HG02970 (cell line): ENCODE data around the gene ZSWIM6.

Experiments
- ATAC-seq: cut with Tn5 transposase; IDR thresholded peaks from one replicate; pipeline ENCODE4 v1.9.1; 2021; ENCODE audit warnings: mild to moderate bottlenecking, moderate library complexity, moderate number of reproducible peaks; ENCODE audit not compliant: unreplicated experiment, low FRiP score

Gene ZSWIM6

GRCh38 chr5:61429906-61430305, 97.8 kb downstream of the ZSWIM6 start:
- no peak for ATAC-seq

- no peak for ATAC-seq
These were observed 100.0 kb downstream of the ZSWIM6 start for GRCh38 chr5:61431923-61432620.

DNA sequence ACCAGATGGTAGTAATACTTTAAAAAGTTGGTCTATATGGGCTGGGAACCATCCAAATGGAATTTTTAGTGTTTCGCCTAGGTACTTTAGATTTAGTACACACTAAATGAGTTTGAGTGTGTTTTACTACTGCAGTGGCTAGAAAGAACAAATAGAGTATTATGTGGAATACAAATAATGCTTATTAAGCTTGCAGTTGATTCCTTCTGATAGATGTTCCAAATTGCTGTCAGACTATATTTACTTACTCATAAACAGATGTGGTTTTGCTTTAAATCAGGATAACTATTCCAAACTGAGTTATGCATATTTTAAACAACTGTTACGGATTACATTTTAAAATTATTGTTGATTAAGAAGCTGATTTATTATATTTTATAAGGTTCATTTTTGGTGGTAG, 103.3 kb downstream of the ZSWIM6 start:
- no peak for ATAC-seq

- no peak for ATAC-seq
These were observed 106.4 kb downstream of the ZSWIM6 start for GRCh38 chr5:61438298-61438970.

- ATAC-seq = no peak
These were observed 108.0 kb downstream of the ZSWIM6 start for GRCh38 chr5:61440086-61440485.

GRCh38 chr5:61440596-61440995, 108.5 kb downstream of the ZSWIM6 start:
- ATAC-seq = no peak

- no peak for ATAC-seq
These were observed 109.7 kb downstream of the ZSWIM6 start for GRCh38 chr5:61441742-61442141.

DNA sequence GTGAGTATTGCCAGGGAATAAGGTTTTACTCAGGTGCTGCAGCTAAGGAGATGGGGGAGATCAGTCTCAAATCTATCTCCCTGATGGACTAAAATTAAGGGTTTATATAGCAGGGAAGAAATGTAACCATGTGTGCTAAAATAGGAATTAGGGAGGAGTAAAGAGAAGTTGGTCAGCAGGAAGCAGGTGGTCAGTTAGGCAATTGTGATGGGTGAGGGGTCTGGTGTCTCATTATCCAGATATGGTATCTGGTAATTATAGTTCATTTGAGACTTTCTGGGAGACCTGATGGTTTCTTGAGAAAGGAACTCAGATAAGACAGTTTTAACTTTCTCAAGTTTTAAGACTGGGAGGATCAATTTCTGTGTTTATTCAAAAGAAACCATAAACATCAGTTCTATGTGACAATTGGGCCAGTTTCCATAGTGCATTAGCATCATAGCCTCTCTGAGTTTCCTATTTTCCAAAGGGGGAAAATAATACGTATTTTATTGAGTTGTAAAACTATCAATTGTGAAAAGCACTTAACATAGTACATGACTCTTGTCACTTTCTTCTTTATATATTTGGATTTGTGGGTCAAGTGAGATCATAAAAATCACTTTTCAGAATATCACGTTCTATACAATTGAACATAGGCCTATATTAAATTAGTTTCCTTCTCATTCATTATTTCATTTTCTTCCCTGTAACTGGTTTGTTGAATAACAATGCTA, 115.9 kb downstream of the ZSWIM6 start:
- no peak for ATAC-seq

DNA sequence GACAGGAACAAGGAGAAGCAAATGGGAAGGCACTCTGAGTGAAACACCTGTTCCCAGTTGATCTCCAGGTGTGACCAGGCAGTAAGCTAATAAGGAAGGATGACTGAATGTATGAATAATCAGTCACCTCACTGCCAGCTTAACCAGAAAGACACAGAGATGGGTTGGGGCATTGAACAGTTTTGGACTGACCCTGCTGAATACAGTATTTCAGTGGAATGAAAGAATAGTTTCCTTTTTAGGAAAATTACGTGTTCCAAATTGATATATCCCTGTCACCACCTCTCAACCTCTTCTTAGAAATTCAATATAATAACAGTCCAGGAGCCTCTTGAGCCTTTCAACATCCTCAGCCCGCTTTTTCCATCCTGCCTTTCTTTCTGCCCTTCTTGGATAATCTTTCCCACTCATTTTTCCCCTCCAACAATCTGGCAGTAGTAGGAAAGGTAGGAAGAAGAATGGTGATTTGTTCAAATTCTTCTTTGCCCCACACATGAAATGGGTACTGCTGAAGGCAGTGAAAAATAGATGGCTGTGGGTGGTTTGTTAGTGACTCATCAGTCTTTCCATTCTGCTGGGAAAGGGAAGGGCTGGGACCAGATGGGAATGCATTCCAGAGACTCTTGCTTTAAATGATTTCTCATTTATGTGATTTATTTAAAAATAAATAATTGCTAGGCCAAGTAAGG, 117.9 kb downstream of the ZSWIM6 start:
- ATAC-seq = no peak

DNA sequence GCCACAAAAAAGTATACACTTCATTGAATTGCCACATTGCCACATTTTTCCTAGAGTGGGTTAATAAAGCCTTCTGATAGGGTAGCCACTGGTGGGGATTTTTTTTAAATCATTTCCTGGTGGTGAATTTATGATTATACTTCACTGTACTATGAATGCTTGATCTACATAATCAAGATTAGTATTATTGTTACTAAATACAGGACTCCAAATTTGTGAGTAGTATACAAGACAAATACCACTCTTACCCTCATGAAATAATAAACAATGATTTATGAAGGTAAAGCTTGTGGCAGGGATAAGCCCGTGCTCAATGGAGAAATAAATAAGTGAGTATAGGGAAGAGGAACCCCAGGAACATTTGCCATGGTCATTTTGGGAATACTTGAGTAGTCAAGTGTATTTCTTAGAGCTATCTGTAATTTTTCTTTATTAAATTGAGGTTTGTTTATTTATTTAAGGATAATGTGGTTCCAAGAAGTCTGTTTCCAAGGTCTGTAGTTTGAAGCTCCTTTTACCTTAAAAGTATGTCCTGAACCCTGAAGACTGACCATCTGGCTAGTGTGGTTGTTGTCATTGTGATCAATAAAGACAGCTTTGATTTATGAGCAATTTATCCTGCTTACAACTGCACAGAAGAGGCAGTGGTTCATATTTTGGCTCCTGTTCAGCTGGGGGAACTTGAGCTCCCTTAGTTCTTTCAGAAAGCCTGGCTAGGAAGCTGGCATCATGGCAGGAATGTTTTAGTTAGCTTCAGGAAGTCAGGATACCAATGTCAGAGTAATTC, 118.6 kb downstream of the ZSWIM6 start:
- no peak for ATAC-seq

- no peak for ATAC-seq
These were observed 123.3 kb downstream of the ZSWIM6 start for GRCh38 chr5:61455179-61456006.

- no peak for ATAC-seq
These were observed 128.4 kb downstream of the ZSWIM6 start for GRCh38 chr5:61460471-61460870.

DNA sequence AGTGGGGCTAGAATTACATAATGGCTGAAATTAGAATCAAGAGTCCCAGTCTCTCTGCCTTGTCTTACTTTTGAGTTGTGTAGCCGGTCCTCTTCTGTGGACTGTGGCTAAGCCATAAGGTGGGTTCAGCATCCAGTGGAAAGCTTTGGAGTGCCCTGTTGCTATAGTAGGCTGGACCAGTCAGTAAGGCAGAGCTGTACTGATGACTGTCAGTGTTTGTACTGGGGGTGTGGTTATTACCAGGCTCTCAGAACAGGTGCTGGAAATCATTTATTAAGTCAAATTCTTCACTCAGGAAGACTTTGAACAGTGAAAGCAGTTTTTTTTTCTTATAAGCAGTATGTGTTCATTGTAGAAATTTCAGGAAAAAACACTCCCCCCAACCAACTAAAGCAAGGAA, 129.4 kb downstream of the ZSWIM6 start:
- no peak for ATAC-seq

DNA sequence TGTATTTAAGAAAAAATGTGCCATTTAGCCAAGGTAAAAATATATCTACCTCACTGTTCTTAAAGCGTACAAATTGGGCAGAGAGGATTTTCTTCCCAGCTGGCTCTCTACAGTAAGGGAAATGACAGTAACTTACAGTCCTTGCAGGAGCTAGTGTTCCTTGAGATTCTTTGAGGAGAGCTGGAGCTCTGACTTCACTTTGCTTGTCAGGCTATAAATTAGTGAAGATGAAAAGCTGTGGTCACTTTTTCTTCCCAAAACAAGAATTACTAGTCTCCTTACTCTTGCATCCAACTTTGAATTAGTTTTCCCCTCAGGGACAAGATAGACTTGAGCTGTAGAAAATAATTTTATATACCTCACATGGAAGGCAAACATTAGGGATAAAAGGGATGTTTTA, 129.9 kb downstream of the ZSWIM6 start:
- no peak for ATAC-seq

GRCh38 chr5:61463596-61463995, 131.5 kb downstream of the ZSWIM6 start:
- ATAC-seq = no peak

GRCh38 chr5:61464512-61464911, 132.5 kb downstream of the ZSWIM6 start:
- ATAC-seq = no peak

DNA sequence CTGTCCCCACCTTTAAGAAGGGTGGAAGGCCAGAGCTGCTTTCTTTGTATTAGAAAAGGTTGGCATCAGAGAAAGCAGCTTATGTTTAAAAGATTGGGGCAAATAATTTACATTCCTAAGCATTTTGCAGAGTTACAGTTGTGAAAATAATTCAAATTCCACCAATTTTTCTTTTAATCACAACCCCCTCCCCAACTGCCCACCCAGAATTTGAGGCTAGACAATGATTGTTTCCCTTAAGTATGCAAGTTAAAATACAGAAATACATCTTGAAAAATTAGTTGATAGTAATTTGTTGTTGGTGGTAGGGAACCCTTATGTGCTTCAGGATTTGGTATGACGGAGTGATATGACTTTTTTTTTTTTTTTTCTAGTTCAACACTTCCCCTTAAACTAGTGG, 133.0 kb downstream of the ZSWIM6 start:
- ATAC-seq = no peak

- no peak for ATAC-seq
These were observed 133.4 kb downstream of the ZSWIM6 start for GRCh38 chr5:61465496-61465895.

DNA sequence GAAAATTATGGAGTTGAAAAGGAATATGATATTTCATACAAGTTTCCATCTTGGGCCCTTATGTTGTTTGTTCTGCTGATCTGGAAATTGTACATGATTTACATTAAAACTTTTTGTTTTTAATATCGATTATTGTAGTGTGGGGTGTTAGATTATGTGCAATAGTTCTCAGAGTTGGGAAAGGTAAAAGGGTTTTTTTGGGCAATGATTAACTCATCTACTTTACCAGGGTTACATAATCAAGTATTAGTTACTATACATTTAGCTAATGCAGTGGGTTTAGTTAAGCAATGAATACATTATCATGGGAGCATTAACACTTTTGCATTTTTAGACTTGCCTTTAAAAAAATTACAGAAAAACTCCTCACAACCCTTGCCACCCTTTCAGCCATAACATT, 134.0 kb downstream of the ZSWIM6 start:
- no peak for ATAC-seq
